ENCODE results near the gene COX4I2. TPM values are rescaled to one million over a fixed set of nuclear protein-coding genes. Genes with fewer than 3 reads are reported as not detected.

COX4I2 gene
- total and polyA plus RNA-seq, 4 donors: 0.35 to 0.81 (median 0.59) TPM; not detected in 1

- H3K27me3 ChIP-seq (ENCODE audit: control insufficient read depth in 4 of 4, insufficient read depth in 4 of 4, low read length in 3 of 4): no peaks in the 10 kb centered on the region
- H3K9me3 ChIP-seq (ENCODE audit: control insufficient read depth in 4 of 4, low read length in 3 of 4): no peaks in the 10 kb centered on the region
- no peak overlapping the region for H3K4me3 ChIP-seq (ENCODE audit: low read depth in 1 of 3, low read length in 3 of 3)
- 25% methylated on average over 11 of the region's 11 CpGs for WGBS
- no peak for DNase-seq (ENCODE audit: low spot score)
- no peaks in the 10 kb centered on the region for H3K36me3 ChIP-seq (ENCODE audit: control insufficient read depth in 4 of 4, insufficient read depth in 3 of 4, low read depth in 1 of 4, low read length in 3 of 4)
- no peak overlapping the region for H3K9ac ChIP-seq (ENCODE audit: low read depth in 1 of 2, low read length in 2 of 2)
- TF ChIP-seq RAD21 (IDR thresholded peaks at IDR 0.05): peak in 1 of 2 donors; percentile 53
- TF ChIP-seq SP1 (IDR thresholded peaks at IDR 0.05): peak; percentile 67
- peak; percentile 42 to 45 for TF ChIP-seq HNF4A (conservative IDR thresholded peaks at IDR 0.05)
- TF ChIP-seq ZBTB33 (IDR thresholded peaks at IDR 0.05): no peak
- no peak for TF ChIP-seq ATF3 (IDR thresholded peaks at IDR 0.05)
- TF ChIP-seq RXRA (IDR thresholded peaks at IDR 0.05): peak; percentile 44 to 47
- peak; percentile 66 for TF ChIP-seq FOXA2 (IDR thresholded peaks at IDR 0.05)
- no peak for TF ChIP-seq NR2F2 (IDR thresholded peaks at IDR 0.05)
- TF ChIP-seq REST (IDR thresholded peaks at IDR 0.05): no peak
- no peak for TF ChIP-seq CTCF (IDR thresholded peaks at IDR 0.05; ENCODE audit: low read depth, low read length, missing input control)
- peak overlapping the region; percentile 70 to 75 for H3K27ac ChIP-seq (ENCODE audit: low read depth in 1 of 2, low read length in 2 of 2)
- peaks cover 12 to 57% (median 48%) of the 10 kb centered on the region in 4 donors for H3K4me1 ChIP-seq (ENCODE audit: control insufficient read depth in 4 of 4, insufficient read depth in 4 of 4, low read length in 3 of 4)
These were observed 26.4 kb downstream of the COX4I2 start for GRCh38 chr20:31663838-31664695.

DNA sequence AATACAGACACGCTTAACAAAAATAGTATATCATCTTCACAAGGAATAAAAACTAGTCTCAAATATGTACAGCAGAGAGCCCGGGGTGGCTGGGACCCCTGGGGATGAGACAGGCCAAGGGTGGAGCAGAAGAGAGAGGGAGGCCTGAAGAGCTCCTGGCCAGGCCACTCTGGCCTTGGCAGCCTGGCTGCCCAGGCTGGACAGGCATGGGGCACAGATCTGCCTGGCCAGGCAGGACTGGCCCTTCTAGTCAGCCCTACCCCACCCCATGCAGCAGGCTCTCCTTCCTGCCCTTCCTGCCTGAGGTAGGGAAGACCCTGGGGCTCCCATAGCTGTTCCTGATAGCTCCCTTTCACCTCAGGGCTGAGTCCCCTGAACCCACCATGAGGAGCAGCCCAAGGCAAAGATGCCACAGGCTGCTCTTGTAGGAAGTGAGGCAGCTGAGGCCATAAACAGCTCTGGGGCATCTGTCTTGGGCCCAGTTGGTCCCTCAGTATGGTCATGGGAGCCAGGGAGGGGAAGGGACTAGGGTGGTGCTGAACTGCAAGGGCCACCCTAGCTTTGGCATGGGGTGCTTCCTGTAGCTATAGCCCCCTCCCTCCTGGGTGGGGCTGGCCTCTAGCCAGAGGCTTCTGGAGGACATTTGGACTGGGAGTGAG is 27.1 kb downstream of the COX4I2 start:
- H3K27ac ChIP-seq (ENCODE audit: low read depth in 1 of 2, low read length in 2 of 2): peak overlapping the region; percentile 70 to 75
- H3K4me3 ChIP-seq (ENCODE audit: low read depth in 1 of 3, low read length in 3 of 3): no peak overlapping the region
- no peak overlapping the region for H3K9ac ChIP-seq (ENCODE audit: low read depth in 1 of 2, low read length in 2 of 2)
- TF ChIP-seq REST (IDR thresholded peaks at IDR 0.05) (peak; percentile 10), NR2F2 (IDR thresholded peaks at IDR 0.05) (no peak)
- H3K9me3 ChIP-seq (ENCODE audit: control insufficient read depth in 4 of 4, low read length in 3 of 4): no peaks in the 10 kb centered on the region
- WGBS: 32% methylated on average over 2 of the region's 2 CpGs
- H3K4me1 ChIP-seq (ENCODE audit: control insufficient read depth in 4 of 4, insufficient read depth in 4 of 4, low read length in 3 of 4): peaks cover 12 to 59% (median 49%) of the 10 kb centered on the region in 4 donors
- H3K36me3 ChIP-seq (ENCODE audit: control insufficient read depth in 4 of 4, insufficient read depth in 3 of 4, low read depth in 1 of 4, low read length in 3 of 4): no peaks in the 10 kb centered on the region
- no peak for DNase-seq (ENCODE audit: low spot score)
- no peaks in the 10 kb centered on the region for H3K27me3 ChIP-seq (ENCODE audit: control insufficient read depth in 4 of 4, insufficient read depth in 4 of 4, low read length in 3 of 4)

Measured in liver (tissue), 9 donors.